H1 (cell line): ENCODE data around the gene SMCP. TPM values are rescaled to one million over a fixed set of nuclear protein-coding genes. Genes with fewer than 3 reads are reported as not detected.

Source experiments
- CTCF ChIA-PET: fragments of 300-600 bp; sonication (Branson Sonifier 250); formaldehyde crosslinking; loops from one replicate; lab custom pipeline; 2021; ENCODE audit not compliant: partially characterized antibody; lab: Charles Lee
- POLR2A ChIA-PET: fragments of 300-600 bp; sonication (Branson Sonifier 250); formaldehyde crosslinking; loops from one replicate; lab custom pipeline; 2021; ENCODE audit warnings: inconsistent platforms; ENCODE audit not compliant: partially characterized antibody; lab: Charles Lee
- DNase-seq, 2 experiments: peaks; one replicate each; pipeline versions ENCODE4 v3.0.0 to v3.0.0-alpha.2; 2010 to 2022; ENCODE audit warnings: low spot score in 2 of 2, low read depth in 1 of 2, mixed read lengths in 1 of 2
- FAIRE-seq: peaks from 2 replicates; lab custom pipeline; 2011; peaks lifted over from hg19 to GRCh38; lab: Jason Lieb, UNC
- H2AFZ ChIP-seq: 2 replicates; pipeline ENCODE4 v1.8.1; 2012; ENCODE audit warnings: low read length, inconsistent platforms
- H2AK5ac ChIP-seq: 2 replicates; pipeline ENCODE4 v1.6.1; 2013; ENCODE audit warnings: low read depth, low read length
- H2BK120ac ChIP-seq: replicated peaks from 2 replicates; pipeline ENCODE3; 2013; ENCODE audit warnings: low read depth, low read length, inconsistent platforms
- H2BK12ac ChIP-seq: 2 replicates; pipeline ENCODE4 v1.6.1; 2013; ENCODE audit warnings: low read depth, low read length
- H2BK15ac ChIP-seq: 2 replicates; pipeline ENCODE4 v1.6.1; 2013; ENCODE audit warnings: low read length
- H2BK20ac ChIP-seq: 2 replicates; pipeline ENCODE4 v1.6.1; 2013; ENCODE audit warnings: low read length
- H2BK5ac ChIP-seq: 2 replicates; pipeline ENCODE4 v1.6.1; 2013; ENCODE audit warnings: low read depth, low read length
- H3K14ac ChIP-seq: 2 replicates; pipeline ENCODE4 v1.6.1; 2013; ENCODE audit warnings: inconsistent platforms; ENCODE audit not compliant: insufficient read length
- H3K18ac ChIP-seq: 2 replicates; pipeline ENCODE4 v1.6.1; 2013; ENCODE audit warnings: low read length; ENCODE audit errors: extremely low read depth
- H3K23ac ChIP-seq: 2 replicates; pipeline ENCODE4 v1.6.1; 2013; ENCODE audit warnings: inconsistent platforms; ENCODE audit not compliant: insufficient read length
- H3K23me2 ChIP-seq: 2 replicates; pipeline ENCODE4 v1.6.1; 2013; ENCODE audit warnings: low read depth, low read length
- H3K27ac ChIP-seq: 2 replicates; pipeline ENCODE4 v1.6.1; 2011; ENCODE audit warnings: low read depth, low read length, inconsistent platforms
- H3K27me3 ChIP-seq, 4 experiments: replicated peaks in 1 of 4; 1 replicate in 1 of 4; 2 replicates in 3 of 4; pipeline versions ENCODE4 v1.6.1 to v1.8.1; 2011 to 2013; ENCODE audit warnings: low read length in 3 of 4, mild to moderate bottlenecking in 3 of 4, inconsistent platforms in 2 of 4, mixed read lengths in 2 of 4, moderate library complexity in 1 of 4; ENCODE audit not compliant: control insufficient read depth in 3 of 4, insufficient read depth in 3 of 4; ENCODE audit errors: extremely low read depth in 1 of 4
- H3K36me3 ChIP-seq, 4 experiments: 2 replicates each; pipeline versions ENCODE4 v1.6.1 to v1.8.1; 2011 to 2013; ENCODE audit warnings: mild to moderate bottlenecking in 4 of 4, low read length in 3 of 4, moderate library complexity in 2 of 4, control low read depth in 1 of 4, inconsistent platforms in 1 of 4; ENCODE audit not compliant: insufficient read depth in 4 of 4, control insufficient read depth in 2 of 4
- H3K4ac ChIP-seq: replicated peaks from 2 replicates; pipeline ENCODE3; 2013; ENCODE audit warnings: low read length, low read depth, mixed read lengths, inconsistent platforms; ENCODE audit not compliant: insufficient read length
- H3K4me1 ChIP-seq, 4 experiments: replicated peaks in 1 of 4; 1 replicate in 1 of 4; 2 replicates in 3 of 4; pipeline versions ENCODE4 v1.6.1 to v1.8.1; 2011 to 2013; ENCODE audit warnings: low read length in 3 of 4, inconsistent platforms in 2 of 4, mixed read lengths in 1 of 4; ENCODE audit not compliant: insufficient read depth in 4 of 4, control insufficient read depth in 3 of 4
- H3K4me2 ChIP-seq, 2 experiments: 2 replicates each; pipeline versions ENCODE4 v1.6.1 to v1.8.1; 2011 to 2013; ENCODE audit warnings: low read depth in 2 of 2, low read length in 2 of 2, control low read depth in 1 of 2, inconsistent platforms in 1 of 2, mild to moderate bottlenecking in 1 of 2; ENCODE audit not compliant: insufficient read depth in 1 of 2
- H3K4me3 ChIP-seq, 4 experiments: fragments of 200-600, 300-600 bp in 1 of 4; sonication (generic), shearing (Covaris generic), sonication (Bioruptor Twin) in 1 of 4; 2 replicates each; pipeline versions ENCODE4 v1.5.1 to v1.8.1; 2011 to 2016; ENCODE audit warnings: low read length in 4 of 4, low read depth in 3 of 4, control low read depth in 2 of 4, inconsistent platforms in 2 of 4, mild to moderate bottlenecking in 2 of 4, mixed read lengths in 1 of 4, moderate library complexity in 1 of 4; ENCODE audit not compliant: insufficient read depth in 2 of 4; ENCODE audit errors: extremely low read depth in 1 of 4
- H3K56ac ChIP-seq: replicated peaks from 2 replicates; pipeline ENCODE3; 2013; ENCODE audit warnings: low read depth, mild to moderate bottlenecking, mixed read lengths, low read length, inconsistent platforms; ENCODE audit not compliant: insufficient read length
- H3K79me1 ChIP-seq: 2 replicates; pipeline ENCODE4 v1.6.1; 2013; ENCODE audit warnings: low read depth, low read length, control low read depth
- H3K79me2 ChIP-seq, 2 experiments: 2 replicates each; pipeline versions ENCODE4 v1.6.1 to v1.8.1; 2012 to 2013; ENCODE audit warnings: low read length in 2 of 2, mild to moderate bottlenecking in 2 of 2, inconsistent platforms in 1 of 2; ENCODE audit not compliant: insufficient read depth in 2 of 2, control insufficient read depth in 1 of 2
- H3K9ac ChIP-seq, 4 experiments: replicated peaks in 1 of 4; 1 replicate in 1 of 4; 2 replicates in 3 of 4; pipeline versions ENCODE4 v1.6.1 to v1.8.1; 2011 to 2013; ENCODE audit warnings: low read depth in 3 of 4, low read length in 3 of 4, control low read depth in 2 of 4, mild to moderate bottlenecking in 2 of 4, moderate library complexity in 2 of 4, inconsistent platforms in 1 of 4; ENCODE audit errors: extremely low read depth in 1 of 4
- H3K9me3 ChIP-seq, 2 experiments: 2 replicates each; pipeline versions ENCODE4 v1.6.1 to v1.8.1; 2012 to 2013; ENCODE audit warnings: mild to moderate bottlenecking in 2 of 2, moderate library complexity in 2 of 2, control low read depth in 1 of 2, inconsistent platforms in 1 of 2, low read depth in 1 of 2, low read length in 1 of 2, mixed read lengths in 1 of 2; ENCODE audit not compliant: insufficient read depth in 2 of 2
- H4K20me1 ChIP-seq, 2 experiments: replicated peaks in 1 of 2; 2 replicates each; pipeline versions ENCODE3 to v1.8.1; 2011 to 2013; ENCODE audit warnings: inconsistent platforms in 2 of 2, low read length in 2 of 2, mild to moderate bottlenecking in 1 of 2; ENCODE audit not compliant: insufficient read depth in 2 of 2, control insufficient read depth in 1 of 2
- H4K5ac ChIP-seq: 2 replicates; pipeline ENCODE4 v1.6.1; 2013; ENCODE audit warnings: low read length, low read depth, mixed read lengths, inconsistent platforms; ENCODE audit not compliant: insufficient read length
- H4K8ac ChIP-seq: 2 replicates; pipeline ENCODE4 v1.8.0; 2013; ENCODE audit warnings: mild to moderate bottlenecking, moderate library complexity, low read length, inconsistent platforms; ENCODE audit not compliant: insufficient read depth; ENCODE audit errors: extremely low read depth
- H4K91ac ChIP-seq: replicated peaks from 2 replicates; pipeline ENCODE3; 2013; ENCODE audit warnings: low read length, mixed read lengths, inconsistent platforms; ENCODE audit not compliant: insufficient read length
- SP4 ChIP-seq: IDR thresholded peaks from 2 replicates; pipeline ENCODE4 v1.6.1; 2012; ENCODE audit warnings: low read length, inconsistent platforms
- WGBS, 2 experiments: shearing (Covaris generic) in 1 of 2; methylation state at CpG; one replicate each; pipeline versions ENCODE4 v1.1.6 to v1.1.7; 2013 to 2015; ENCODE audit warnings: low lambda C conversion rate in 2 of 2, mixed read lengths in 2 of 2, inconsistent platforms in 1 of 2, low coverage in 1 of 2, missing lambda C conversion rate in 1 of 2; ENCODE audit not compliant: insufficient replicate concordance in 2 of 2, insufficient coverage in 1 of 2, insufficient read length in 1 of 2; ENCODE audit errors: extremely low coverage in 1 of 2, missing lambda C conversion rate in 1 of 2; 5-methylcytosine and 5-hydroxymethylcytosine counted together
- polyA plus RNA-seq, 7 experiments: library from polyadenylated mRNA; depleted of rRNA in 3 of 7; stranded (reverse) in 5 of 7; unstranded in 2 of 7; fragments of >200 nt in 5 of 7; fragments of 200-250 nt in 2 of 7; gene quantifications; 1 replicate in 5 of 7; 2 replicates in 1 of 7; 4 replicates in 1 of 7; pipeline versions ENCODE4 v1.2.1 to v1.2.3, GENCODE V29; 2011 to 2013; ENCODE audit warnings: missing spikeins in 2 of 7, mixed read lengths in 2 of 7
- total RNA-seq: library from RNA; stranded (reverse); fragmentation: NEBNext Ultra II Directional; extraction: Animal tissue kit (Norgen Biotek cat#: 25700); gene quantifications from 2 replicates; pipeline ENCODE4 v1.2.1, GENCODE V29; 2021

SMCP gene
- total and polyA plus RNA-seq, 2 of the 8 experiments (the other 6 are each of a cell fraction or from before 2014, with no cell fraction given): not detected

- H4K91ac ChIP-seq: no peak overlapping the region
- no peak overlapping the region for H2BK120ac ChIP-seq
- H3K79me1 ChIP-seq: no peaks in the 10 kb centered on the region
- H3K4me2 ChIP-seq: no peak overlapping the region
- POLR2A ChIA-PET: no interaction called here
- H3K4me3 ChIP-seq: no peak overlapping the region
- no peak overlapping the region for H3K4ac ChIP-seq
- CTCF ChIA-PET: interaction anchor here (1.1 kb wide), 1 partner anchor 14 kb away, joined by 3 read pairs; no protein-coding TSS in a partner anchor
- WGBS, 2 experiments: 29% methylated on average over 2 of the region's 2 CpGs; no CpG with 5 or more reads in 1 of the 2 experiments
- H3K23me2 ChIP-seq: no peaks in the 10 kb centered on the region; the same call in 1 of the 2 replicates
- no peak overlapping the region for H3K14ac ChIP-seq
- no peak for FAIRE-seq
- H3K4me1 ChIP-seq: no peaks in the 10 kb centered on the region
- no peak overlapping the region for H4K5ac ChIP-seq
- no peak overlapping the region for H3K56ac ChIP-seq
- H2BK15ac ChIP-seq: no peak overlapping the region
- H3K23ac ChIP-seq: no peak overlapping the region
- H3K9ac ChIP-seq: no peak overlapping the region
- no peak overlapping the region for H4K8ac ChIP-seq
- no peak for DNase-seq
- H2BK5ac ChIP-seq: no peak overlapping the region
- no peak for TF ChIP-seq SP4
- H3K79me2 ChIP-seq: no peaks in the 10 kb centered on the region
- no peaks in the 10 kb centered on the region for H3K27me3 ChIP-seq
- no peak overlapping the region for H2BK12ac ChIP-seq
- H3K18ac ChIP-seq: no peak overlapping the region
- H2BK20ac ChIP-seq: no peak overlapping the region
- peaks cover 73 to 85% of the 10 kb centered on the region in 2 experiments for H3K9me3 ChIP-seq
- no peak overlapping the region for H3K27ac ChIP-seq
- no peak overlapping the region for H2AK5ac ChIP-seq
- no peaks in the 10 kb centered on the region for H4K20me1 ChIP-seq
- no peak overlapping the region for H2AFZ ChIP-seq
- H3K36me3 ChIP-seq: peaks cover 0 to 3% (median 0%) of the 10 kb centered on the region in 4 experiments; a peak in 1 of 8 replicates
Measured at GRCh38 chr1:152855661-152856060, 22.5 kb upstream of the SMCP start.
